CD14-positive monocyte (primary cell): ENCODE results near the gene ATP1A3. TPM values are rescaled to one million over a fixed set of nuclear protein-coding genes. Genes with fewer than 3 reads are reported as not detected.
"Not testable (repeated sequence)": the region's sequence is repeated elsewhere in the genome, so short reads cannot be mapped to it uniquely, and the experiment has no call there.

Source experiments
- DNase-seq, 3 donors: peaks; one replicate each; pipeline ENCODE4 v3.0.0-alpha.2; 2011 to 2022
- H2AFZ ChIP-seq: 2 replicates; pipeline ENCODE4 v1.6.0; 2012; ENCODE audit warnings: mild to moderate bottlenecking, low read depth, low read length, inconsistent platforms; ENCODE audit not compliant: insufficient read depth, poor library complexity, severe bottlenecking
- H3K27ac ChIP-seq, 2 donors: 1 replicate in 1 of 2; 2 replicates in 1 of 2; pipeline ENCODE4 v1.5.1; 2012 to 2013; ENCODE audit warnings: low read length in 2 of 2, control low read depth in 1 of 2, inconsistent platforms in 1 of 2, low read depth in 1 of 2, mild to moderate bottlenecking in 1 of 2
- H3K27me3 ChIP-seq, 2 donors: one replicate each; pipeline versions ENCODE4 v1.6.0 to v1.6.1; 2011 to 2013; ENCODE audit warnings: low read length in 2 of 2; ENCODE audit not compliant: control insufficient read depth in 2 of 2, insufficient read depth in 2 of 2
- H3K36me3 ChIP-seq, 2 donors: replicated peaks in 1 of 2; 1 replicate in 1 of 2; 2 replicates in 1 of 2; pipeline versions ENCODE4 v1.5.1 to v1.6.1; 2012 to 2013; ENCODE audit warnings: low read length in 2 of 2, control low read depth in 1 of 2, inconsistent platforms in 1 of 2, mild to moderate bottlenecking in 1 of 2; ENCODE audit not compliant: insufficient read depth in 2 of 2, control insufficient read depth in 1 of 2
- H3K4me1 ChIP-seq, 2 donors: 1 replicate in 1 of 2; 2 replicates in 1 of 2; pipeline versions ENCODE4 v1.5.1 to v1.6.1; 2012 to 2013; ENCODE audit warnings: low read length in 2 of 2, control low read depth in 1 of 2, inconsistent platforms in 1 of 2, mild to moderate bottlenecking in 1 of 2, moderate library complexity in 1 of 2; ENCODE audit not compliant: insufficient read depth in 2 of 2, control insufficient read depth in 1 of 2
- H3K4me2 ChIP-seq: replicated peaks from 2 replicates; pipeline ENCODE3; 2012; ENCODE audit warnings: low read length, moderate library complexity, mild to moderate bottlenecking; ENCODE audit not compliant: poor library complexity, severe bottlenecking; ENCODE audit errors: extremely low read depth
- H3K4me3 ChIP-seq, 3 experiments: fragments of 200-600 bp in 1 of 3; sonication (generic) in 1 of 3; replicated peaks in 1 of 3; 1 replicate in 2 of 3; 2 replicates in 1 of 3; pipeline ENCODE4 v1.5.1; 2011 to 2013; ENCODE audit warnings: low read length in 3 of 3, mild to moderate bottlenecking in 3 of 3, control low read depth in 2 of 3, low read depth in 2 of 3, inconsistent platforms in 1 of 3, moderate library complexity in 1 of 3
- H3K79me2 ChIP-seq: 2 replicates; pipeline ENCODE4 v1.6.0; 2012; ENCODE audit warnings: mild to moderate bottlenecking, control low read depth, inconsistent platforms, low read length, moderate library complexity; ENCODE audit not compliant: insufficient read depth
- H3K9ac ChIP-seq: 2 replicates; pipeline ENCODE4 v1.6.0; 2017; ENCODE audit warnings: low read length, mild to moderate bottlenecking; ENCODE audit not compliant: insufficient read depth, poor library complexity, severe bottlenecking
- H3K9me3 ChIP-seq, 2 donors: replicated peaks in 1 of 2; 1 replicate in 1 of 2; 2 replicates in 1 of 2; pipeline versions ENCODE4 v1.5.1 to v1.6.1; 2012 to 2013; ENCODE audit warnings: low read length in 2 of 2, control low read depth in 1 of 2; ENCODE audit not compliant: control insufficient read depth in 1 of 2, insufficient read depth in 1 of 2
- H4K20me1 ChIP-seq: 2 replicates; pipeline ENCODE4 v1.6.0; 2012; ENCODE audit warnings: mild to moderate bottlenecking, low read length, control low read depth, moderate library complexity; ENCODE audit not compliant: insufficient read depth
- H3K27ac Mint-ChIP-seq, 7 donors: one replicate each; pipeline ENCODE4 v1.8.0; 2020; ENCODE audit warnings: mild to moderate bottlenecking in 7 of 7, mixed read lengths in 7 of 7, moderate library complexity in 6 of 7, inconsistent platforms in 2 of 7
- H3K27me3 Mint-ChIP-seq, 3 donors: one replicate each; pipeline ENCODE4 v1.8.0; 2021 to 2022; ENCODE audit warnings: low read depth in 3 of 3, mild to moderate bottlenecking in 3 of 3, mixed read lengths in 3 of 3, moderate library complexity in 3 of 3, inconsistent platforms in 1 of 3
- H3K36me3 Mint-ChIP-seq, 2 donors: one replicate each; pipeline ENCODE4 v1.8.0; 2020; ENCODE audit warnings: mixed read lengths in 2 of 2, inconsistent platforms in 1 of 2, mild to moderate bottlenecking in 1 of 2
- H3K4me1 Mint-ChIP-seq: one replicate; pipeline ENCODE4 v1.8.0; 2020; ENCODE audit warnings: mild to moderate bottlenecking, mixed read lengths
- H3K4me3 Mint-ChIP-seq, 2 donors: one replicate each; pipeline ENCODE4 v1.8.0; 2020; ENCODE audit warnings: mild to moderate bottlenecking in 2 of 2, mixed read lengths in 2 of 2, moderate library complexity in 1 of 2
- H3K9me3 Mint-ChIP-seq, 7 donors: one replicate each; pipeline ENCODE4 v1.8.0; 2020 to 2022; ENCODE audit warnings: mixed read lengths in 7 of 7, mild to moderate bottlenecking in 6 of 7, moderate library complexity in 6 of 7, inconsistent platforms in 2 of 7
- CTCF ChIP-seq: fragments of 200-600 bp; IDR thresholded peaks from one replicate; pipeline ENCODE4 v1.8.0; 2022; ENCODE audit warnings: antibody characterized with exemption, mild to moderate bottlenecking
- WGBS: methylation state at CpG from one replicate; pipeline ENCODE4 v1.1.5; 2013; ENCODE audit warnings: missing lambda C conversion rate; ENCODE audit not compliant: insufficient coverage; 5-methylcytosine and 5-hydroxymethylcytosine counted together
- intact Hi-C, 2 donors: fragments of 100-400 bp; cut with micrococcal nuclease; formaldehyde crosslinking; loops; one replicate each; pipeline versions ENCODE4 v1.15.0 to v1.15.1; 2023
- polyA plus RNA-seq, 3 donors: library from polyadenylated mRNA; depleted of rRNA in 1 of 3; unstranded in 2 of 3; stranded (reverse) in 1 of 3; fragments of 300-500 nt in 2 of 3; fragments of >200 nt in 1 of 3; fragmentation: Illumina TruSeq in 2 of 3; gene quantifications; 1 replicate in 2 of 3; 2 replicates in 1 of 3; pipeline ENCODE4 v1.2.3, GENCODE V29; 2012 to 2021

ATP1A3 gene
- polyA plus RNA-seq, 3 donors = 0.07 to 0.10 TPM; not detected in 1

- under 1% methylated on average over 63 of the region's 83 CpGs for WGBS
- Histone ChIP-seq H3K4me1 (peaks cover 8 to 14% of the 10 kb centered on the region in 2 donors), H4K20me1 (no peaks in the 10 kb centered on the region), H3K9me3 (peaks cover 0 to 4% of the 10 kb centered on the region in 2 donors), H3K79me2 (no peaks in the 10 kb centered on the region), H3K4me3 (peak overlapping the region in 2 of 3 experiments; percentile 9 to 52), H3K36me3 (no peaks in the 10 kb centered on the region), H2AFZ (peak overlapping the region; percentile 63), H3K9ac (no peak overlapping the region), H3K4me2 (peak overlapping the region; percentile 63), H3K27me3 (peaks cover 16 to 48% of the 10 kb centered on the region in 2 donors), H3K27ac (no peak overlapping the region)
- intact Hi-C loops = no loop called here
- no peak for TF ChIP-seq CTCF
- peaks cover 9% of the 10 kb centered on the region for H3K4me1 Mint-ChIP-seq
- DNase-seq = no peak
- peak overlapping the region; percentile 70 to 90 for H3K4me3 Mint-ChIP-seq
- peak overlapping the region in 1 of 7 donors; percentile 15 for H3K27ac Mint-ChIP-seq
- H3K36me3 Mint-ChIP-seq = peaks cover 3 to 8% of the 10 kb centered on the region in 2 donors
- H3K9me3 Mint-ChIP-seq = peaks cover 0 to 11% (median 4%) of the 10 kb centered on the region in 7 donors
- peaks cover 47 to 75% (median 59%) of the 10 kb centered on the region in 3 donors for H3K27me3 Mint-ChIP-seq
Observed at GRCh38 chr19:41939861-41940730, 53.9 kb downstream of the ATP1A3 start.

- H3K4me2 ChIP-seq, H3K79me2 ChIP-seq, H2AFZ ChIP-seq, intact Hi-C loops, H3K36me3 ChIP-seq, H3K27ac Mint-ChIP-seq, H3K4me3 ChIP-seq, H3K36me3 Mint-ChIP-seq, H3K9ac ChIP-seq, H3K4me3 Mint-ChIP-seq, H3K27ac ChIP-seq, H4K20me1 ChIP-seq, DNase-seq, H3K9me3 ChIP-seq, H3K4me1 Mint-ChIP-seq: not testable (repeated sequence)
- Histone ChIP-seq H3K4me1 (peaks cover 8 to 14% of the 10 kb centered on the region in 2 donors), H3K27me3 (peaks cover 16 to 51% of the 10 kb centered on the region in 2 donors)
- H3K27me3 Mint-ChIP-seq = peaks cover 47 to 69% (median 64%) of the 10 kb centered on the region in 3 donors
- H3K9me3 Mint-ChIP-seq = peaks cover 0 to 11% (median 6%) of the 10 kb centered on the region in 7 donors
Observed at GRCh38 chr19:41939209-41939608, 54.8 kb downstream of the ATP1A3 start.
